Neural cell (in vitro differentiated cells): Measurements from ENCODE around the gene FBP1. TPM values are rescaled to one million over a fixed set of nuclear protein-coding genes. Genes with fewer than 3 reads are reported as not detected.

Experiments
- H2AFZ ChIP-seq: fragments of 200-600, 300-800 bp; sonication (generic), shearing (Covaris generic); 2 replicates; pipeline ENCODE4 v1.6.0; 2014; ENCODE audit warnings: low read depth, mild to moderate bottlenecking, antibody characterized with exemption, low read length, moderate library complexity
- H3F3A ChIP-seq: fragments of 200-600 bp; shearing (Covaris generic); 2 replicates; pipeline ENCODE4 v1.6.1; 2016; ENCODE audit warnings: mild to moderate bottlenecking, moderate library complexity, mixed read lengths, antibody characterized with exemption, low read length; ENCODE audit not compliant: insufficient read depth, poor library complexity, severe bottlenecking
- H3K27ac ChIP-seq: fragments of 200-600, 300-800 bp; sonication (generic), shearing (Covaris generic); 2 replicates; pipeline ENCODE4 v1.5.1; 2014; ENCODE audit warnings: mild to moderate bottlenecking, low read length, moderate library complexity
- H3K27me3 ChIP-seq: fragments of 300-800, 200-600 bp; sonication (generic), shearing (Covaris generic); 2 replicates; pipeline ENCODE4 v1.6.0; 2014; ENCODE audit warnings: mild to moderate bottlenecking, low read depth, low read length, moderate library complexity; ENCODE audit not compliant: insufficient read depth
- H3K36me3 ChIP-seq: fragments of 300-800, 200-600 bp; sonication (generic), shearing (Covaris generic); 2 replicates; pipeline ENCODE4 v1.5.1; 2014; ENCODE audit warnings: mild to moderate bottlenecking, antibody characterized with exemption, low read length, moderate library complexity; ENCODE audit not compliant: insufficient read depth
- H3K4me2 ChIP-seq: fragments of 300-800, 200-600 bp; sonication (generic), shearing (Covaris generic); 2 replicates; pipeline ENCODE4 v1.6.0; 2014; ENCODE audit warnings: mild to moderate bottlenecking, low read length
- H3K4me3 ChIP-seq: fragments of 300-800, 200-600 bp; sonication (generic), shearing (Covaris generic); 2 replicates; pipeline ENCODE4 v1.5.1; 2014; ENCODE audit warnings: mild to moderate bottlenecking, low read length, moderate library complexity
- H3K79me2 ChIP-seq: fragments of 200-600 bp; shearing (Covaris generic); replicated peaks from 2 replicates; pipeline ENCODE4 v1.6.0; 2014; ENCODE audit warnings: mild to moderate bottlenecking, low read length, moderate library complexity; ENCODE audit not compliant: insufficient read depth
- H3K9ac ChIP-seq: fragments of 300-800, 200-600 bp; sonication (generic), shearing (Covaris generic); 2 replicates; pipeline ENCODE4 v1.6.1; 2016; ENCODE audit warnings: mild to moderate bottlenecking, low read length, mixed read lengths
- H3K9me2 ChIP-seq: fragments of 200-600 bp; shearing (Covaris generic); 2 replicates; pipeline ENCODE4 v1.6.1; 2016; ENCODE audit warnings: mild to moderate bottlenecking, low read length, mixed read lengths; ENCODE audit not compliant: insufficient read depth
- H3K9me3 ChIP-seq: fragments of 200-600, 300-800 bp; sonication (generic), shearing (Covaris generic); 2 replicates; pipeline ENCODE4 v1.6.1; 2016; ENCODE audit warnings: mild to moderate bottlenecking, mixed run types, low read length, moderate library complexity, mixed read lengths
- H4K20me1 ChIP-seq: fragments of 200-600 bp; shearing (Covaris generic); 2 replicates; pipeline ENCODE4 v1.6.1; 2016; ENCODE audit warnings: mild to moderate bottlenecking, mixed run types; ENCODE audit not compliant: insufficient read depth
- EP300 ChIP-seq: fragments of 450-650 bp; conservative IDR thresholded peaks from 2 replicates; pipeline ENCODE4 v1.6.1; 2014; ENCODE audit warnings: antibody characterized with exemption, mild to moderate bottlenecking, moderate library complexity; ENCODE audit not compliant: poor library complexity, severe bottlenecking
- EZH2 ChIP-seq: fragments of 200-600, 300-800 bp; shearing (Covaris generic), sonication (generic); IDR thresholded peaks from 2 replicates; pipeline ENCODE4 v1.6.1; 2014; ENCODE audit warnings: antibody characterized with exemption, low read length, borderline replicate concordance, mild to moderate bottlenecking; ENCODE audit not compliant: insufficient read depth, poor library complexity, severe bottlenecking
- MXI1 ChIP-seq: fragments of 450-650 bp; conservative IDR thresholded peaks from 2 replicates; pipeline ENCODE4 v1.6.1; 2014; ENCODE audit warnings: antibody characterized with exemption, mild to moderate bottlenecking; ENCODE audit not compliant: poor library complexity, severe bottlenecking
- POLR2AphosphoS5 ChIP-seq: IDR thresholded peaks from 2 replicates; pipeline ENCODE4 v1.6.1; 2012
- RAD21 ChIP-seq: fragments of 450-650 bp; conservative IDR thresholded peaks from 2 replicates; pipeline ENCODE4 v1.6.1; 2014; ENCODE audit warnings: antibody characterized with exemption, mild to moderate bottlenecking, moderate library complexity
- SMC3 ChIP-seq: fragments of 450-650 bp; conservative IDR thresholded peaks from 2 replicates; pipeline ENCODE4 v1.6.1; 2014; ENCODE audit warnings: antibody characterized with exemption, mild to moderate bottlenecking, moderate library complexity; ENCODE audit not compliant: poor library complexity
- TAF1 ChIP-seq: IDR thresholded peaks from 2 replicates; pipeline ENCODE4 v1.6.1; 2012; ENCODE audit warnings: low read depth
- polyA plus RNA-seq: library from polyadenylated mRNA; depleted of rRNA; stranded (reverse); fragments of >200 nt; gene quantifications from 2 replicates; pipeline ENCODE4 v1.2.3, GENCODE V29; 2014
- TF ChIP-seq, protein P1 (sequence below): IDR thresholded peaks from 2 replicates; pipeline ENCODE4 v1.6.1; 2012; ENCODE audit warnings: borderline replicate concordance
- TF ChIP-seq, protein P2 (sequence below): fragments of 450-650 bp; IDR thresholded peaks from 2 replicates; pipeline ENCODE4 v1.5.1; 2014; ENCODE audit warnings: antibody characterized with exemption, mild to moderate bottlenecking, moderate library complexity; ENCODE audit not compliant: poor library complexity, severe bottlenecking

Gene FBP1
- polyA plus RNA-seq, 1 donor from 2014 or later: not detected

- Histone ChIP-seq H3K4me2 (no peak overlapping the region), H3K27me3 (peaks cover 10% of the 10 kb centered on the region), H2AFZ (no peak overlapping the region), H3K79me2 (no peaks in the 10 kb centered on the region), H3K9me3 (no peaks in the 10 kb centered on the region), H3K9me2 (no peaks in the 10 kb centered on the region), H3K9ac (no peak overlapping the region), H4K20me1 (no peaks in the 10 kb centered on the region), H3K27ac (no peak overlapping the region), H3K4me3 (no peak overlapping the region), H3K36me3 (no peaks in the 10 kb centered on the region), H3F3A (no peaks in the 10 kb centered on the region)
- TF ChIP-seq EZH2 (no peak), TAF1 (no peak), MXI1 (no peak), POLR2AphosphoS5 (no peak), EP300 (no peak), SMC3 (no peak)
- TF ChIP-seq, protein P1, sequence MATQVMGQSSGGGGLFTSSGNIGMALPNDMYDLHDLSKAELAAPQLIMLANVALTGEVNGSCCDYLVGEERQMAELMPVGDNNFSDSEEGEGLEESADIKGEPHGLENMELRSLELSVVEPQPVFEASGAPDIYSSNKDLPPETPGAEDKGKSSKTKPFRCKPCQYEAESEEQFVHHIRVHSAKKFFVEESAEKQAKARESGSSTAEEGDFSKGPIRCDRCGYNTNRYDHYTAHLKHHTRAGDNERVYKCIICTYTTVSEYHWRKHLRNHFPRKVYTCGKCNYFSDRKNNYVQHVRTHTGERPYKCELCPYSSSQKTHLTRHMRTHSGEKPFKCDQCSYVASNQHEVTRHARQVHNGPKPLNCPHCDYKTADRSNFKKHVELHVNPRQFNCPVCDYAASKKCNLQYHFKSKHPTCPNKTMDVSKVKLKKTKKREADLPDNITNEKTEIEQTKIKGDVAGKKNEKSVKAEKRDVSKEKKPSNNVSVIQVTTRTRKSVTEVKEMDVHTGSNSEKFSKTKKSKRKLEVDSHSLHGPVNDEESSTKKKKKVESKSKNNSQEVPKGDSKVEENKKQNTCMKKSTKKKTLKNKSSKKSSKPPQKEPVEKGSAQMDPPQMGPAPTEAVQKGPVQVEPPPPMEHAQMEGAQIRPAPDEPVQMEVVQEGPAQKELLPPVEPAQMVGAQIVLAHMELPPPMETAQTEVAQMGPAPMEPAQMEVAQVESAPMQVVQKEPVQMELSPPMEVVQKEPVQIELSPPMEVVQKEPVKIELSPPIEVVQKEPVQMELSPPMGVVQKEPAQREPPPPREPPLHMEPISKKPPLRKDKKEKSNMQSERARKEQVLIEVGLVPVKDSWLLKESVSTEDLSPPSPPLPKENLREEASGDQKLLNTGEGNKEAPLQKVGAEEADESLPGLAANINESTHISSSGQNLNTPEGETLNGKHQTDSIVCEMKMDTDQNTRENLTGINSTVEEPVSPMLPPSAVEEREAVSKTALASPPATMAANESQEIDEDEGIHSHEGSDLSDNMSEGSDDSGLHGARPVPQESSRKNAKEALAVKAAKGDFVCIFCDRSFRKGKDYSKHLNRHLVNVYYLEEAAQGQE: no peak
Measured at GRCh38 chr9:94663140-94663539, 23.8 kb upstream of the FBP1 start.

DNA sequence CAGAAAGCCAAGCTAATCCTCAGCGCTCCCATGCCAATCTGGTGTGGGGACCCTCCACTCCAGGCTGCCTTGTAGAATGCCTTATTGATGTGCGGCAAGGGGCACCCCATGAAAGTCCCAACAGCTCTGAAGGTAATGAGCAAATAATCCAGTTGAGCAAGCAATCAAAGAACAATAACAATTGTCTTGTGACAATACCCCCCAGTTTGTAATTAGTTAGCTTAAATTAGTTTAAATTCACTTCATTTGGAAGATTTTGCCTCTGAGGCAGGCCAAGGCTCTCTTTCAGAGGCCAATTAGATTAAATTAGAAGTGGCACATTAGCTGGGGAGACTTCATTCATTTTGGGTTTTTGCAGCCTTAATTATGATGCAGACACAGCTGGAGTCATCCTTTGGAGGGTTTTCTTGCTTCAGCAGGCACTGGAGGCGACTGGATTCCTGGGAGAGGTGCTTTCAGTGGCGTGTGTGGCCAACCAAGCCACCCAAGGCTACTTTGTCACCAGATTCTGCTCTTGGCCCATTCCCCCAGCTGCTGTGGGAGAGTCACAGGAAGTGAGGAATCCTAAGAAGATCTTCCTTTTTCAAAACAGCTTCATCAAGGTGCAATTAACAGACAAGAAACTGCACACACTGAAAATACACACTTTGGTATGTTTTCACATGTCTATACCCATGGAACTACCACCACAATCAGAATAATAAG, 17.9 kb upstream of the FBP1 start:
- H3K79me2 ChIP-seq: no peaks in the 10 kb centered on the region
- H3K27me3 ChIP-seq: peaks cover 25% of the 10 kb centered on the region
- no peaks in the 10 kb centered on the region for H3K9me3 ChIP-seq
- no peaks in the 10 kb centered on the region for H3K9me2 ChIP-seq
- no peak overlapping the region for H2AFZ ChIP-seq
- TF ChIP-seq, protein P2, sequence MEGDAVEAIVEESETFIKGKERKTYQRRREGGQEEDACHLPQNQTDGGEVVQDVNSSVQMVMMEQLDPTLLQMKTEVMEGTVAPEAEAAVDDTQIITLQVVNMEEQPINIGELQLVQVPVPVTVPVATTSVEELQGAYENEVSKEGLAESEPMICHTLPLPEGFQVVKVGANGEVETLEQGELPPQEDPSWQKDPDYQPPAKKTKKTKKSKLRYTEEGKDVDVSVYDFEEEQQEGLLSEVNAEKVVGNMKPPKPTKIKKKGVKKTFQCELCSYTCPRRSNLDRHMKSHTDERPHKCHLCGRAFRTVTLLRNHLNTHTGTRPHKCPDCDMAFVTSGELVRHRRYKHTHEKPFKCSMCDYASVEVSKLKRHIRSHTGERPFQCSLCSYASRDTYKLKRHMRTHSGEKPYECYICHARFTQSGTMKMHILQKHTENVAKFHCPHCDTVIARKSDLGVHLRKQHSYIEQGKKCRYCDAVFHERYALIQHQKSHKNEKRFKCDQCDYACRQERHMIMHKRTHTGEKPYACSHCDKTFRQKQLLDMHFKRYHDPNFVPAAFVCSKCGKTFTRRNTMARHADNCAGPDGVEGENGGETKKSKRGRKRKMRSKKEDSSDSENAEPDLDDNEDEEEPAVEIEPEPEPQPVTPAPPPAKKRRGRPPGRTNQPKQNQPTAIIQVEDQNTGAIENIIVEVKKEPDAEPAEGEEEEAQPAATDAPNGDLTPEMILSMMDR: no peak
- TF ChIP-seq EP300 (no peak), EZH2 (no peak), RAD21 (no peak), POLR2AphosphoS5 (no peak)
- TF ChIP-seq, protein P1: no peak
- H3K9ac ChIP-seq: no peak overlapping the region
- H3K36me3 ChIP-seq: no peaks in the 10 kb centered on the region
- H4K20me1 ChIP-seq: no peaks in the 10 kb centered on the region
- H3F3A ChIP-seq: no peaks in the 10 kb centered on the region
- H3K27ac ChIP-seq: no peak overlapping the region
- H3K4me2 ChIP-seq: no peak overlapping the region
- no peak overlapping the region for H3K4me3 ChIP-seq
